ENCODE data around the gene GTF2I. TPM values are rescaled to one million over a fixed set of nuclear protein-coding genes. Genes with fewer than 3 reads are reported as not detected.
"Not testable (repeated sequence)": the region's sequence is repeated elsewhere in the genome, so short reads cannot be mapped to it uniquely, and the experiment has no call there.

GTF2I gene
- total and polyA plus RNA-seq, 2 donors (not counting 1 experiment from before 2014, with no cell fraction given): 79.3 to 105 TPM

GRCh38 chr7:74650493-74651132, 6.9 kb upstream of the GTF2I start:
- H3K9ac ChIP-seq (ENCODE audit: insufficient read depth, low read length); H3K4me1 ChIP-seq (ENCODE audit: control insufficient read depth, extremely low read depth, insufficient read depth, low read length); H3K9me3 ChIP-seq (ENCODE audit: control insufficient read depth, insufficient read depth, low read depth, low read length); H3K79me2 ChIP-seq (ENCODE audit: control insufficient read depth, insufficient read depth, low read length); H3K4me2 ChIP-seq (ENCODE audit: extremely low read depth, insufficient read depth, low read length); H4K20me1 ChIP-seq (ENCODE audit: control insufficient read depth, extremely low read depth, insufficient read depth, low read length); H3K4me3 ChIP-seq (replicated peaks in 1 of 4; ENCODE audit: control extremely low read depth in 1 of 4, insufficient read depth in 1 of 4, low read depth in 3 of 4, low read length in 4 of 4); DNase-seq (ENCODE audit: low read depth in 2 of 2); H3K27ac ChIP-seq (ENCODE audit: insufficient read depth, low read length); H3K36me3 ChIP-seq (ENCODE audit: control insufficient read depth, insufficient read depth, low read length); H2AFZ ChIP-seq (ENCODE audit: low read length); H3K27me3 ChIP-seq (ENCODE audit: control insufficient read depth, insufficient read depth, low read length): not testable (repeated sequence)

- not testable (repeated sequence) for H3K4me2 ChIP-seq (ENCODE audit: extremely low read depth, insufficient read depth, low read length); H3K4me3 ChIP-seq (replicated peaks in 1 of 4; ENCODE audit: control extremely low read depth in 1 of 4, insufficient read depth in 1 of 4, low read depth in 3 of 4, low read length in 4 of 4); H2AFZ ChIP-seq (ENCODE audit: low read length); H3K4me1 ChIP-seq (ENCODE audit: control insufficient read depth, extremely low read depth, insufficient read depth, low read length); H3K79me2 ChIP-seq (ENCODE audit: control insufficient read depth, insufficient read depth, low read length); H3K27ac ChIP-seq (ENCODE audit: insufficient read depth, low read length); DNase-seq (ENCODE audit: low read depth in 2 of 2); H3K36me3 ChIP-seq (ENCODE audit: control insufficient read depth, insufficient read depth, low read length); H3K27me3 ChIP-seq (ENCODE audit: control insufficient read depth, insufficient read depth, low read length); H3K9me3 ChIP-seq (ENCODE audit: control insufficient read depth, insufficient read depth, low read depth, low read length); H3K9ac ChIP-seq (ENCODE audit: insufficient read depth, low read length); H4K20me1 ChIP-seq (ENCODE audit: control insufficient read depth, extremely low read depth, insufficient read depth, low read length)
Observed at GRCh38 chr7:74651133-74651504, 6.4 kb upstream of the GTF2I start.

GRCh38 chr7:74653686-74654181, 3.8 kb upstream of the GTF2I start:
- TF ChIP-seq EZH2 (IDR thresholded peaks at IDR 0.05; ENCODE audit: low read length, missing control alignments): no peak
- no peak for TF ChIP-seq CTCF (conservative IDR thresholded peaks at IDR 0.05 in 1 of 2, IDR thresholded peaks at IDR 0.05 in 1 of 2; ENCODE audit: low read depth in 1 of 2, low read length in 2 of 2)
- no peaks in the 10 kb centered on the region for H3K9me3 ChIP-seq (ENCODE audit: control insufficient read depth, insufficient read depth, low read depth, low read length)
- no peak overlapping the region for H3K27ac ChIP-seq (ENCODE audit: insufficient read depth, low read length)
- no peak for DNase-seq (ENCODE audit: low read depth in 2 of 2)
- no peak overlapping the region for H3K9ac ChIP-seq (ENCODE audit: insufficient read depth, low read length)
- H3K4me1 ChIP-seq (ENCODE audit: control insufficient read depth, extremely low read depth, insufficient read depth, low read length): peaks cover 4% of the 10 kb centered on the region
- no peak overlapping the region for H3K4me3 ChIP-seq (replicated peaks in 1 of 4; ENCODE audit: control extremely low read depth in 1 of 4, insufficient read depth in 1 of 4, low read depth in 3 of 4, low read length in 4 of 4)
- no peak overlapping the region for H3K4me2 ChIP-seq (ENCODE audit: extremely low read depth, insufficient read depth, low read length)
- no peaks in the 10 kb centered on the region for H3K36me3 ChIP-seq (ENCODE audit: control insufficient read depth, insufficient read depth, low read length)
- no peaks in the 10 kb centered on the region for H4K20me1 ChIP-seq (ENCODE audit: control insufficient read depth, extremely low read depth, insufficient read depth, low read length)
- H3K27me3 ChIP-seq (ENCODE audit: control insufficient read depth, insufficient read depth, low read length): no peaks in the 10 kb centered on the region
- H3K79me2 ChIP-seq (ENCODE audit: control insufficient read depth, insufficient read depth, low read length): peaks cover 4% of the 10 kb centered on the region
- H2AFZ ChIP-seq (ENCODE audit: low read length): no peak overlapping the region

DNA sequence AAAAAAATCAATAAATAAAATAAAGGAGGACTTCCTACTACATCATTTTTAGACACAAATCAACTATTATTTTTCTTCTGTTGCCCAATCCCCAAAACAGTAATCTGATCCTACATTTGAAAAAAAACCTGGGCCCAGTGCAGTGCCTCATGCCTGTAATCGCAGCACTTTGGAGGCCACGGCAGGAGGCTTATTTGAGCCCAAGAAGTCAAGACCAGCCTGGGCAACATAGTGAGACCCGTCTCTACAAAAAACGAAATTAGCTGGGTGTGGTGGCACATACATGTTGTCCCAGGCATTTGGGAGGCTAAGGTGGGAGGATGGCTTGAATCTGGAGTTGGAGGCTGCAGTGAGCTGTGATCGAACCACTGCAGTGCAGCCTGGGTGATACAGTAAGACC, 2.7 kb upstream of the GTF2I start:
- TF ChIP-seq CTCF (conservative IDR thresholded peaks at IDR 0.05 in 1 of 2, IDR thresholded peaks at IDR 0.05 in 1 of 2; ENCODE audit: low read depth in 1 of 2, low read length in 2 of 2): no peak
- no peak for TF ChIP-seq EZH2 (IDR thresholded peaks at IDR 0.05; ENCODE audit: low read length, missing control alignments)
- no peak overlapping the region for H3K4me3 ChIP-seq (replicated peaks in 1 of 4; ENCODE audit: control extremely low read depth in 1 of 4, insufficient read depth in 1 of 4, low read depth in 3 of 4, low read length in 4 of 4)
- H3K27ac ChIP-seq (ENCODE audit: insufficient read depth, low read length): no peak overlapping the region
- no peak overlapping the region for H3K9ac ChIP-seq (ENCODE audit: insufficient read depth, low read length)
- no peak for DNase-seq (ENCODE audit: low read depth in 2 of 2)
- H3K9me3 ChIP-seq (ENCODE audit: control insufficient read depth, insufficient read depth, low read depth, low read length): no peaks in the 10 kb centered on the region
- no peak overlapping the region for H2AFZ ChIP-seq (ENCODE audit: low read length)
- H3K27me3 ChIP-seq (ENCODE audit: control insufficient read depth, insufficient read depth, low read length): no peaks in the 10 kb centered on the region
- peaks cover 4% of the 10 kb centered on the region for H3K4me1 ChIP-seq (ENCODE audit: control insufficient read depth, extremely low read depth, insufficient read depth, low read length)
- H3K36me3 ChIP-seq (ENCODE audit: control insufficient read depth, insufficient read depth, low read length): no peaks in the 10 kb centered on the region
- no peaks in the 10 kb centered on the region for H4K20me1 ChIP-seq (ENCODE audit: control insufficient read depth, extremely low read depth, insufficient read depth, low read length)
- H3K79me2 ChIP-seq (ENCODE audit: control insufficient read depth, insufficient read depth, low read length): peaks cover 15% of the 10 kb centered on the region
- H3K4me2 ChIP-seq (ENCODE audit: extremely low read depth, insufficient read depth, low read length): no peak overlapping the region

Measured in fibroblast of lung (primary cell).